Suprapubic skin (tissue), 4 donors: ENCODE measurements around the gene ERVV-1. TPM values are rescaled to one million over a fixed set of nuclear protein-coding genes. Genes with fewer than 3 reads are reported as not detected.

Source experiments
- DNase-seq, 2 donors: peaks; one replicate each; pipeline ENCODE4 v3.0.0-alpha.2; 2019; ENCODE audit warnings: low spot score in 2 of 2
- H3K27ac ChIP-seq: fragments of 200-600 bp; sonication (generic); one replicate; pipeline ENCODE4 v1.5.1; 2019
- H3K27me3 ChIP-seq: fragments of 200-600 bp; sonication (generic); one replicate; pipeline ENCODE4 v1.5.1; 2019
- H3K36me3 ChIP-seq: fragments of 200-600 bp; sonication (generic); one replicate; pipeline ENCODE4 v1.5.1; 2019
- H3K4me1 ChIP-seq: fragments of 200-600 bp; sonication (generic); one replicate; pipeline ENCODE4 v1.5.1; 2019
- H3K4me3 ChIP-seq: fragments of 200-600 bp; sonication (generic); one replicate; pipeline ENCODE4 v1.5.1; 2019; ENCODE audit warnings: mild to moderate bottlenecking
- H3K9me3 ChIP-seq: fragments of 200-600 bp; sonication (generic); one replicate; pipeline ENCODE4 v1.5.1; 2019
- EP300 ChIP-seq: sonication (generic); formaldehyde crosslinking; IDR thresholded peaks from one replicate; pipeline ENCODE4 v1.6.1; 2017; ENCODE audit warnings: antibody characterized with exemption
- POLR2A ChIP-seq, 2 donors: fragments of 450-650 bp; IDR thresholded peaks; one replicate each; pipeline ENCODE4 v1.6.1; 2017; ENCODE audit warnings: antibody characterized with exemption in 2 of 2, mild to moderate bottlenecking in 2 of 2, moderate library complexity in 2 of 2
- POLR2AphosphoS5 ChIP-seq, 3 donors: sonication (generic); formaldehyde crosslinking; IDR thresholded peaks; one replicate each; pipeline ENCODE4 v1.6.1; 2017; ENCODE audit warnings: antibody characterized with exemption in 3 of 3
- WGBS: methylation state at CpG from one replicate; pipeline ENCODE4 v1.1.5; 2018; 5-methylcytosine and 5-hydroxymethylcytosine counted together
- total RNA-seq, 4 donors: library from RNA; depleted of rRNA; stranded (reverse); fragments of >200 nt; gene quantifications; one replicate each; pipeline ENCODE4 v1.1.0, GENCODE V29; 2016
- TF ChIP-seq, protein P1 (sequence below), 2 donors: fragments of 200-600 bp in 1 of 2; fragments of 450-650 bp in 1 of 2; sonication (generic) in 1 of 2; IDR thresholded peaks; one replicate each; pipeline ENCODE4 v1.5.1; 2016 to 2019; ENCODE audit warnings: antibody characterized with exemption in 2 of 2, mild to moderate bottlenecking in 1 of 2, moderate library complexity in 1 of 2

ERVV-1 gene
- total RNA-seq, 4 donors from 2014 or later, result not detected

DNA sequence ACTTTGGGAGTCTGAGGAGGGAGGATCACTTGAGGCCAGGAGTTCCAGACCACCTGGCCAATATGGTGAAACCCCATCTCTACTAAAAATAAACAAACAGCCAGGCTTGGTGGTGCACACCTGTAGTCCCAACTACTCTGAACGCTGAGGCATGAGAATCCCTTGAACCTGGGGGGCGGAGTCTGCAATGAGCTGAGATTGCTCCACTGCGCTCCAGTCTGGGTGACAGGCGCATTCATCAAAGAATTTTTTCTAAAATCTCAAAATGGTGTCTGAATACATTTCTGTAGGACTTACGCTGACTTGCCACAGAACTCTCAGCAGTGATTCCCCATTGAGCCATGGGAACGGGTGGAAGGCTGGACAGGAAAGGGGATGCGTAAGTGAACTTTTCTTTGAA lies 18.0 kb upstream of the ERVV-1 start:
- TF ChIP-seq, protein P1, sequence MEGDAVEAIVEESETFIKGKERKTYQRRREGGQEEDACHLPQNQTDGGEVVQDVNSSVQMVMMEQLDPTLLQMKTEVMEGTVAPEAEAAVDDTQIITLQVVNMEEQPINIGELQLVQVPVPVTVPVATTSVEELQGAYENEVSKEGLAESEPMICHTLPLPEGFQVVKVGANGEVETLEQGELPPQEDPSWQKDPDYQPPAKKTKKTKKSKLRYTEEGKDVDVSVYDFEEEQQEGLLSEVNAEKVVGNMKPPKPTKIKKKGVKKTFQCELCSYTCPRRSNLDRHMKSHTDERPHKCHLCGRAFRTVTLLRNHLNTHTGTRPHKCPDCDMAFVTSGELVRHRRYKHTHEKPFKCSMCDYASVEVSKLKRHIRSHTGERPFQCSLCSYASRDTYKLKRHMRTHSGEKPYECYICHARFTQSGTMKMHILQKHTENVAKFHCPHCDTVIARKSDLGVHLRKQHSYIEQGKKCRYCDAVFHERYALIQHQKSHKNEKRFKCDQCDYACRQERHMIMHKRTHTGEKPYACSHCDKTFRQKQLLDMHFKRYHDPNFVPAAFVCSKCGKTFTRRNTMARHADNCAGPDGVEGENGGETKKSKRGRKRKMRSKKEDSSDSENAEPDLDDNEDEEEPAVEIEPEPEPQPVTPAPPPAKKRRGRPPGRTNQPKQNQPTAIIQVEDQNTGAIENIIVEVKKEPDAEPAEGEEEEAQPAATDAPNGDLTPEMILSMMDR (IDR thresholded peaks at IDR 0.05), result no peak
- no peak for TF ChIP-seq POLR2AphosphoS5 (IDR thresholded peaks at IDR 0.05)
- no peak for TF ChIP-seq EP300
- TF ChIP-seq POLR2A (IDR thresholded peaks at IDR 0.05), result no peak
- Histone ChIP-seq H3K27me3 (no peaks in the 10 kb centered on the region), H3K36me3 (no peaks in the 10 kb centered on the region), H3K9me3 (no peaks in the 10 kb centered on the region), H3K4me1 (peaks cover 25% of the 10 kb centered on the region), H3K4me3 (no peak overlapping the region), H3K27ac (no peak overlapping the region)
- 83% methylated on average over 7 of the region's 7 CpGs for WGBS
- no peak for DNase-seq

DNA sequence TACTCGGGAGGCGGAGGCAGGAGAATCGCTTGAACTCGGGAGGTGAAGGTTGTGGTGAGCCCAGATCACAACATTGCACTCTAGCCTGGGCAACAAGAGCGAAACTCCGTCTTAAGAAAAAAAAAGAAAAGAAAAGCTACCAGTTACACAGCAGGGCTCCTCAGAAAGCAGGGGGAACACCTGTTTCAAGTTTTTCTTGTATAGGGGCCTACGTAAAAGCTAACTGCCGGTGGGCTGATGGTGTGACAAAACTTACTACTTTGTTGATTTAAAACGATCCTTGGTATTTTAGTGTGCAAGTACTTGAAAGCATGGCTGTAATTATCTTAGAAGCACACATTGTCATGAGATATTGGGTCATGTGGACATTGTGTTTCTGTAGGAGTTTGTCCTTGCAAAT lies 15.7 kb upstream of the ERVV-1 start:
- peaks cover 6% of the 10 kb centered on the region for H3K4me1 ChIP-seq
- no peaks in the 10 kb centered on the region for H3K36me3 ChIP-seq
- no peak for TF ChIP-seq POLR2A (IDR thresholded peaks at IDR 0.05)
- 75% methylated on average over 9 of the region's 9 CpGs for WGBS
- H3K27me3 ChIP-seq, result no peaks in the 10 kb centered on the region
- no peaks in the 10 kb centered on the region for H3K9me3 ChIP-seq
- H3K4me3 ChIP-seq, result no peak overlapping the region
- H3K27ac ChIP-seq, result no peak overlapping the region
- no peak for DNase-seq

DNA sequence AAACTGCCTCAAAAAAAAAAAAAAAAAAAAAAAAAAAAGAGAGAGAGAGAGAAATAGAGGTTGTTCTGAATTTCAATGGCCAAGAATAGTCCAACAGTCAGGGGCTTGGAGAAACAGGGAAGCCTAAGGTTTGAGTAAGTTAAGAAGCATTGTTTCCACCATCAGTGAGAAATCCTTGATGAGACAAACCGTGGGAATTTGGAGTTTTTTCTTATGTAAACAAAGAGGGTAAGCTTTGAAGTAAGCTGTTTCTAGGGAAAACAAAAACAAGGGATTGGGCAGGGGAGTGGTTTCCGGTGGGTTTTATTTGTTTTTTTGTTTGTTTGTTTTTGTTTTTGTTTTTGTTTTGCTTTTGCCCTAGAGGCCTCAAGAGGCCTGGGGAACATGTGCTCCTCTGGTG lies 11.2 kb upstream of the ERVV-1 start:
- no peaks in the 10 kb centered on the region for H3K4me1 ChIP-seq
- WGBS, result 51% methylated on average over 2 of the region's 2 CpGs
- no peaks in the 10 kb centered on the region for H3K9me3 ChIP-seq
- TF ChIP-seq POLR2AphosphoS5 (IDR thresholded peaks at IDR 0.05) (no peak), POLR2A (IDR thresholded peaks at IDR 0.05) (no peak), EP300 (no peak)
- TF ChIP-seq, protein P1 (IDR thresholded peaks at IDR 0.05), result no peak
- no peak for DNase-seq
- no peak overlapping the region for H3K27ac ChIP-seq
- H3K4me3 ChIP-seq, result no peak overlapping the region
- no peaks in the 10 kb centered on the region for H3K27me3 ChIP-seq
- H3K36me3 ChIP-seq, result no peaks in the 10 kb centered on the region

DNA sequence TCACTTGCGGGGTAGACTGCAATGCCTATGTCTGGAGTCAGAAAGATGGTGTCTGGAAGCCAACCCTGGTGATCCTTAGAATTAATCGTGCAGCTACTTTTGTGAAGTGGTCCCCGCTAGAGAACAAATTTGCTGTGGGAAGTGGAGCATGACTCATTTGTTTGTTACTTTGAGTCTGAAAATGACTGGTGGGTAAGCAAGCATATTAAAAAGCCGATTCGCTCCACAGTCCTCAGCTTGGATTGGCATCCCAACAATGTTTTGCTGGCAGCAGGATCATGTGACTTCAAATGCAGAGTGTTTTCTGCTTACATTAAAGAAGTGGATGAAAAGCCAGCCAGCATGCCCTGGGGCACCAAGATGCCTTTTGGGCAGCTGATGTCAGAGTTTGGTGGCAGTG lies 9.5 kb upstream of the ERVV-1 start:
- 68% methylated on average over 5 of the region's 5 CpGs for WGBS
- no peaks in the 10 kb centered on the region for H3K4me1 ChIP-seq
- H3K9me3 ChIP-seq, result no peaks in the 10 kb centered on the region
- H3K4me3 ChIP-seq, result no peak overlapping the region
- no peak for DNase-seq
- no peaks in the 10 kb centered on the region for H3K36me3 ChIP-seq
- H3K27ac ChIP-seq, result no peak overlapping the region
- no peaks in the 10 kb centered on the region for H3K27me3 ChIP-seq
- TF ChIP-seq POLR2A (IDR thresholded peaks at IDR 0.05) (no peak), POLR2AphosphoS5 (IDR thresholded peaks at IDR 0.05) (no peak), EP300 (no peak)
- TF ChIP-seq, protein P1 (IDR thresholded peaks at IDR 0.05), result no peak

DNA sequence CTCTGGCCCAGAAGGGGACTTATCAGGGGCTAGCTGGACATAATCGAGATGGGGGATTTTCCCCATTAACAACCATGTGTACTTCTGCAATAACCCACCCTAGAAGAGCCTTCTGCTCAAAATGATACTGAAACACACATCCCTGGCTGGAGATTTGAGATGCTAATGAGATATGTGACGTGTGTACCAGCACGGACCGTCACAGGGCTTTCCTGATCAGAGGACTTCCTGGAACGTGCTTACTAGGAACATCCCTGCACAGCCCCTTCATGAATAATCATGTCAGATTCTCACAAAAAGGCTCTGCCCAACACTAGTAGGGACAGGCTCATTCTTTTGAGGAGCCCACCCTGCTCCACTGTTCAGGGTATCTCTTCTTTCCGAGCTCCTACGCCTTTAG lies 6.5 kb upstream of the ERVV-1 start:
- Histone ChIP-seq H3K4me1 (no peaks in the 10 kb centered on the region), H3K9me3 (no peaks in the 10 kb centered on the region), H3K36me3 (no peaks in the 10 kb centered on the region), H3K4me3 (no peak overlapping the region), H3K27ac (no peak overlapping the region), H3K27me3 (peaks cover 4% of the 10 kb centered on the region)
- TF ChIP-seq POLR2A (IDR thresholded peaks at IDR 0.05) (no peak), EP300 (no peak), POLR2AphosphoS5 (IDR thresholded peaks at IDR 0.05) (no peak)
- TF ChIP-seq, protein P1 (IDR thresholded peaks at IDR 0.05), result no peak
- no peak for DNase-seq
- 66% methylated on average over 7 of the region's 7 CpGs for WGBS

DNA sequence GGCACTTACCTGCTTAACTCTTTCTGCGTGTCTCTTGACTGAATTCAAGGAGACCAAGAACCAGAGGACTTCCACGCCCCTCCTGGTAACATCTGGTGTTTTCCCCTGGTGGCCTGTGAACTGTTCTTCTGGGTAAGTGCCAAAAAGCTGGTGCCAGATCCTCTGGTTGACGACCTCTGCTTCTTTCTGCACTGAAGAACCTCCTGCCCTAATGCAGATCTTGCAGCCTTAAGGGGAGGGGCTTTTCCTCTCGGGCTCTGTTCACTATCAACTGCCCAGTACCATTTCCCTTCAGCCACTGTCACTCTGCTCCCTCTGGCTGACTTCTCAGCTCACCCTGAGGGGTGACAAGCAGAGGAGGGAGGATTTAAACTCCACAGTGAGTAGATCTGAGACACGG lies 6.1 kb upstream of the ERVV-1 start:
- H3K27me3 ChIP-seq, result peaks cover 4% of the 10 kb centered on the region
- no peak for DNase-seq
- H3K27ac ChIP-seq, result no peak overlapping the region
- no peaks in the 10 kb centered on the region for H3K9me3 ChIP-seq
- TF ChIP-seq, protein P1 (IDR thresholded peaks at IDR 0.05), result no peak
- TF ChIP-seq EP300 (no peak), POLR2A (IDR thresholded peaks at IDR 0.05) (no peak), POLR2AphosphoS5 (IDR thresholded peaks at IDR 0.05) (no peak)
- no peaks in the 10 kb centered on the region for H3K36me3 ChIP-seq
- WGBS, result 44% methylated on average over 5 of the region's 5 CpGs
- H3K4me3 ChIP-seq, result no peak overlapping the region
- H3K4me1 ChIP-seq, result no peaks in the 10 kb centered on the region
